HepG2 (cell line): ENCODE measurements around the gene DDX19B. TPM values are rescaled to one million over a fixed set of nuclear protein-coding genes. Genes with fewer than 3 reads are reported as not detected.

Experiments
- AGO2 ChIP-seq: fragments of 200-400 bp; formaldehyde crosslinking; optimal IDR thresholded peaks from 2 replicates; pipeline ENCODE3; 2017; ENCODE audit warnings: mild to moderate bottlenecking, low read depth, low read length, moderate library complexity
- ARHGAP35 ChIP-seq: sonication (generic); formaldehyde crosslinking; IDR thresholded peaks from 2 replicates; pipeline ENCODE4 v1.9.0; 2022; ENCODE audit warnings: mild to moderate bottlenecking, inconsistent platforms, moderate library complexity, missing genetic modification reagents, borderline replicate concordance
- ASH2L ChIP-seq: fragments of 300-600, 200-600 bp; sonication (generic); IDR thresholded peaks from 2 replicates; pipeline ENCODE4 v1.7.0; 2017; ENCODE audit warnings: low read depth, mild to moderate bottlenecking, moderate library complexity, mixed read lengths, low read length; ENCODE audit not compliant: insufficient read length
- HNRNPLL ChIP-seq: fragments of 200-400 bp; formaldehyde crosslinking; IDR thresholded peaks from 2 replicates; pipeline ENCODE4 v1.6.1; 2017; ENCODE audit warnings: mild to moderate bottlenecking, low read depth, low read length; ENCODE audit not compliant: poor library complexity, severe bottlenecking
- MAF1 ChIP-seq: sonication (generic); formaldehyde crosslinking; IDR thresholded peaks from 2 replicates; pipeline ENCODE4 v1.5.0; 2020; ENCODE audit warnings: missing genetic modification reagents, borderline replicate concordance
- PAWR ChIP-seq: sonication (generic); formaldehyde crosslinking; IDR thresholded peaks from 2 replicates; pipeline ENCODE4 v1.4.0; 2020; ENCODE audit warnings: missing genetic modification reagents, mild to moderate bottlenecking, borderline replicate concordance
- PPARG ChIP-seq: conservative IDR thresholded peaks from 2 replicates; pipeline ENCODE4 v1.6.1; 2016; ENCODE audit warnings: missing biosample characterization, missing genetic modification reagents
- RELA ChIP-seq: sonication (generic); formaldehyde crosslinking; IDR thresholded peaks from 2 replicates; pipeline ENCODE4 v1.4.0; 2020; ENCODE audit warnings: missing genetic modification reagents
- RFXAP ChIP-seq: sonication (generic); formaldehyde crosslinking; IDR thresholded peaks from 2 replicates; pipeline ENCODE4 v1.4.0; 2020; ENCODE audit warnings: missing genetic modification reagents, borderline replicate concordance
- SNAPC2 ChIP-seq: sonication (generic); formaldehyde crosslinking; IDR thresholded peaks from 2 replicates; pipeline ENCODE4 v1.8.1; 2022; ENCODE audit warnings: mild to moderate bottlenecking, missing genetic modification reagents
- TFAP4 ChIP-seq: sonication (generic); IDR thresholded peaks from 2 replicates; pipeline ENCODE4 v1.6.1; 2016; ENCODE audit warnings: low read depth, borderline replicate concordance
- TGIF2 ChIP-seq: IDR thresholded peaks from 2 replicates; pipeline ENCODE4 v1.6.1; 2016; ENCODE audit warnings: control low read depth, missing compliant biosample characterization
- THRA ChIP-seq: sonication (generic); formaldehyde crosslinking; IDR thresholded peaks from 2 replicates; pipeline ENCODE4 v1.4.0; 2020; ENCODE audit warnings: missing genetic modification reagents, borderline replicate concordance
- ZBTB7A ChIP-seq: sonication (generic); formaldehyde crosslinking; IDR thresholded peaks from 2 replicates; pipeline ENCODE4 v1.8.0; 2022; ENCODE audit warnings: mild to moderate bottlenecking, missing genetic modification reagents
- ZNF468 ChIP-seq: sonication (generic); formaldehyde crosslinking; IDR thresholded peaks from 2 replicates; pipeline ENCODE4 v1.8.0; 2022; ENCODE audit warnings: mild to moderate bottlenecking, moderate library complexity, missing genetic modification reagents
- ZNF577 ChIP-seq: sonication (generic); formaldehyde crosslinking; IDR thresholded peaks from 2 replicates; pipeline ENCODE4 v1.4.0; 2020; ENCODE audit warnings: mild to moderate bottlenecking, low read depth, missing genetic modification reagents, borderline replicate concordance
- ZNF580 ChIP-seq: IDR thresholded peaks from 2 replicates; pipeline ENCODE4 v1.6.1; 2016; ENCODE audit warnings: low read depth, borderline replicate concordance
- ZNF891 ChIP-seq: sonication (generic); formaldehyde crosslinking; IDR thresholded peaks from 2 replicates; pipeline ENCODE4 v1.5.0; 2020; ENCODE audit warnings: mild to moderate bottlenecking, missing genetic modification reagents
- ZZZ3 ChIP-seq: sonication (generic); formaldehyde crosslinking; IDR thresholded peaks from 2 replicates; pipeline ENCODE4 v1.4.0; 2020; ENCODE audit warnings: missing genetic modification reagents, mild to moderate bottlenecking, borderline replicate concordance
- polyA plus RNA-seq, 8 experiments: library from polyadenylated mRNA; depleted of rRNA in 3 of 8; stranded (reverse) in 7 of 8; unstranded in 1 of 8; fragments of >200 nt; fragmentation: Illumina TruSeq in 4 of 8; extraction: Trizol in 4 of 8; gene quantifications; 2 replicates each; pipeline versions ENCODE4 v1.2.1 to v1.2.3, GENCODE V29; 2011 to 2016; ENCODE audit warnings: low read depth in 4 of 8, missing spikeins in 1 of 8, mixed read lengths in 1 of 8; ENCODE audit not compliant: insufficient read depth in 1 of 8
- total RNA-seq, 5 experiments: library from RNA; depleted of rRNA; stranded (reverse); fragments of >200 nt; fragmentation: Illumina TruSeq; extraction: Trizol; gene quantifications; 2 replicates each; pipeline ENCODE4 v1.2.3, GENCODE V29; 2016; ENCODE audit warnings: low read depth in 1 of 5
- TF ChIP-seq, protein P1 (sequence below): sonication (generic); formaldehyde crosslinking; IDR thresholded peaks from 2 replicates; pipeline ENCODE4 v1.8.0; 2022; ENCODE audit warnings: low read depth, missing genetic modification reagents
- TF ChIP-seq, protein P2 (sequence below): sonication (generic); formaldehyde crosslinking; IDR thresholded peaks from 2 replicates; pipeline ENCODE4 v1.9.0; 2022; ENCODE audit warnings: missing genetic modification reagents, mild to moderate bottlenecking, borderline replicate concordance
- TF ChIP-seq, protein P3 (sequence below): sonication (generic); formaldehyde crosslinking; IDR thresholded peaks from 2 replicates; pipeline ENCODE4 v1.8.0; 2022; ENCODE audit warnings: missing genetic modification reagents, low read depth, mild to moderate bottlenecking, borderline replicate concordance

DDX19B gene
- total and polyA plus RNA-seq, 2 of the 13 experiments (the other 11 are each of a cell fraction or from before 2014, with no cell fraction given): 36.2 to 40.0 TPM

DNA sequence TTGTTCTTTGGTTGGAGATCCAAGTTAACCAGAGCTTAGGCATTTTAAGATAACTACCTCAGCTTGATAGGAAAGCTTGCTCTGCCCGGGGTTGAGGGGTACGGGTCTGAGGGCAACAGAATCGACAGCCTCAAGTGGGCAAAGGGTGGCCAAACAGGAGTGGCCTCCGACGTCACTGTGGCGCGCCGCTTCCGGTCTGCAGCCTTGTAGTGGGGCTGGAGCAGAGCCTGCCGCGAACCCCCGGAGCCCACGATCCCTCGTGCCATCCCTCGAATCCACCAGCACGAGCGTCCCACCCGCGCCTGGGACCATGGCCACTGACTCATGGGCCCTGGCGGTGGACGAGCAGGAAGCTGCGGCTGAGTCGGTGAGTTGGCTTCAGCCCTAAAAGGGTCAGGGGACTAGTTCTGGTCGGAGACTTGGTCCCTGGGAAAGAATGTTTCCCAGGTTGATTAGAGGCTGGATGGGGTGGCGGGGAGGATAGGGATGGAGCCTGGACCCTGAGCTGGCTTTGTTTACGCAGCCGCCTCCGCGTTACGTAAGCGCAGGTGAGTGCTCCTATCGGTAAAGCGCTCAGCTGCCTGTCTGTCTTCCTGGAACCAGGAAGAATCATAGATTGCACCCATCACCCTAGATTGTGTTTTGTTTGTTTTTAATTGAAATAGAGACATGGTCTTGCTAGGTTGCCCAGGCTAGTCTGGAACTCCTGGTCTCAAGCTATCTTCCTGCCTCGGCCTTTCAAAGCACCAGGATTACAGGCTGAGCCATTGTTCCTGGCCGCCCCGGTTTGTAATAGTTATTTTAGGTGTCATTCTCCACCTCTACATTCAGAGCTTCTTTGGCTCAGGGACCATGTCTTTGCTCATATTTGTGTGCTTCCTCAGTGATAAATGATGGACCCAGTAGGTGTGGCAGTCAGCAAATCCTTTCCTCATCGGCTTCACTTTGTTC is at the start of gene DDX19B (continued):
- peak; percentile 56; the same call in 1 of the 2 replicates for TF ChIP-seq PPARG (CRISPR knock-in tag)
- TF ChIP-seq ZNF580 (CRISPR knock-in tag): peak; percentile 77; the same call in 1 of the 2 replicates
- peak; percentile 61 for TF ChIP-seq HNRNPLL
- TF ChIP-seq MAF1 (CRISPR knock-in tag): no peak
- TF ChIP-seq ZZZ3 (CRISPR knock-in tag): peak; percentile 87; the same call in 1 of the 2 replicates
- no peak for TF ChIP-seq ZNF577 (CRISPR knock-in tag)
- TF ChIP-seq RELA (CRISPR knock-in tag): no peak
- TF ChIP-seq TFAP4: peak; percentile 94
- TF ChIP-seq THRA (CRISPR knock-in tag): no peak
- TF ChIP-seq ZBTB7A: peak; percentile 95
- TF ChIP-seq ZNF891 (CRISPR knock-in tag): peak; percentile 95
- peak; percentile 79 for TF ChIP-seq AGO2
- TF ChIP-seq TGIF2 (CRISPR knock-in tag): no peak; the same call in none of the 2 replicates
- TF ChIP-seq, protein P1, sequence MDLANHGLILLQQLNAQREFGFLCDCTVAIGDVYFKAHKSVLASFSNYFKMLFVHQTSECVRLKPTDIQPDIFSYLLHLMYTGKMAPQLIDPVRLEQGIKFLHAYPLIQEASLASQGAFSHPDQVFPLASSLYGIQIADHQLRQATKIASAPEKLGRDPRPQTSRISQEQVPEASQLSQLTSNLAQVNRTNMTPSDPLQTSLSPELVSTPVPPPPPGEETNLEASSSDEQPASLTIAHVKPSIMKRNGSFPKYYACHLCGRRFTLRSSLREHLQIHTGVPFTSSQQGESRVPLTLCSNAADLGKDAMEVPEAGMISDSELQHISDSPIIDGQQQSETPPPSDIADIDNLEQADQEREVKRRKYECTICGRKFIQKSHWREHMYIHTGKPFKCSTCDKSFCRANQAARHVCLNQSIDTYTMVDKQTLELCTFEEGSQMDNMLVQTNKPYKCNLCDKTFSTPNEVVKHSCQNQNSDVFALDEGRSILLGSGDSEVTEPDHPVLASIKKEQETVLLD (CRISPR knock-in tag): peak; percentile 56; the same call in 1 of the 2 replicates
- TF ChIP-seq ASH2L: peak; percentile 94
- TF ChIP-seq, protein P2, sequence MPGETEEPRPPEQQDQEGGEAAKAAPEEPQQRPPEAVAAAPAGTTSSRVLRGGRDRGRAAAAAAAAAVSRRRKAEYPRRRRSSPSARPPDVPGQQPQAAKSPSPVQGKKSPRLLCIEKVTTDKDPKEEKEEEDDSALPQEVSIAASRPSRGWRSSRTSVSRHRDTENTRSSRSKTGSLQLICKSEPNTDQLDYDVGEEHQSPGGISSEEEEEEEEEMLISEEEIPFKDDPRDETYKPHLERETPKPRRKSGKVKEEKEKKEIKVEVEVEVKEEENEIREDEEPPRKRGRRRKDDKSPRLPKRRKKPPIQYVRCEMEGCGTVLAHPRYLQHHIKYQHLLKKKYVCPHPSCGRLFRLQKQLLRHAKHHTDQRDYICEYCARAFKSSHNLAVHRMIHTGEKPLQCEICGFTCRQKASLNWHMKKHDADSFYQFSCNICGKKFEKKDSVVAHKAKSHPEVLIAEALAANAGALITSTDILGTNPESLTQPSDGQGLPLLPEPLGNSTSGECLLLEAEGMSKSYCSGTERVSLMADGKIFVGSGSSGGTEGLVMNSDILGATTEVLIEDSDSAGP: peak; percentile 95
- peak; percentile 94 for TF ChIP-seq SNAPC2 (CRISPR knock-in tag)
- peak; percentile 93; the same call in 1 of the 2 replicates for TF ChIP-seq ZNF468 (CRISPR knock-in tag)
- peak; percentile 83 for TF ChIP-seq ARHGAP35
- TF ChIP-seq RFXAP (CRISPR knock-in tag): no peak; the same call in 1 of the 2 replicates
- TF ChIP-seq PAWR: no peak
- TF ChIP-seq, protein P3, sequence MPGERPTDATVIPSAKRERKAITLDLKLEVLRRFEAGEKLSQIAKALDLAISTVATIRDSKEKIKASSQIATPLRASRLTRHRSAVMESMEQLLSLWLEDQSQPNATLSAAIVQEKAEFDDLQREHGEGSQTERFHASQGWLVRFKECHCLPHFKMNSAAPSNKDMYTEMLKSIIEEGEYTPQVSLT (CRISPR knock-in tag): no peak
